HEK293T (cell line): ENCODE data around the gene CHRNE.

Experiments used
- CTCF ChIA-PET: fragments of 350-600 bp; formaldehyde crosslinking; extraction: SDS; loops from one replicate; lab custom pipeline; 2021; ENCODE audit warnings: antibody characterized with exemption, inconsistent platforms; lab: Yijun Ruan, JAX
- POLR2A ChIA-PET: fragments of 350-600 bp; formaldehyde crosslinking; extraction: SDS; loops from one replicate; lab custom pipeline; 2020; ENCODE audit warnings: antibody characterized with exemption, inconsistent platforms; lab: Yijun Ruan, JAX
- DNase-seq: peaks from one replicate; pipeline ENCODE4 v3.0.0; 2012; ENCODE audit warnings: mixed read lengths; ENCODE audit errors: extremely low spot score
- ARNT ChIP-seq: fragments of 450-650 bp; IDR thresholded peaks from 2 replicates; pipeline ENCODE4 v1.6.1; 2017; ENCODE audit warnings: mild to moderate bottlenecking
- BHLHE40 ChIP-seq: fragments of 450-650 bp; IDR thresholded peaks from 2 replicates; pipeline ENCODE4 v1.6.1; 2016; ENCODE audit warnings: mild to moderate bottlenecking, moderate library complexity, borderline replicate concordance
- CTBP1 ChIP-seq: fragments of 450-650 bp; IDR thresholded peaks from 2 replicates; pipeline ENCODE4 v1.6.1; 2016; ENCODE audit warnings: borderline replicate concordance
- ELF4 ChIP-seq: fragments of 450-650 bp; IDR thresholded peaks from 2 replicates; pipeline ENCODE4 v1.6.1; 2017; ENCODE audit warnings: antibody characterized with exemption
- FOXA1 ChIP-seq: fragments of 450-650 bp; IDR thresholded peaks from 2 replicates; pipeline ENCODE4 v1.6.1; 2016; ENCODE audit warnings: mild to moderate bottlenecking
- FOXK2 ChIP-seq: fragments of 450-650 bp; IDR thresholded peaks from 2 replicates; pipeline ENCODE4 v1.6.1; 2016; ENCODE audit warnings: mild to moderate bottlenecking
- FOXM1 ChIP-seq: fragments of 450-650 bp; IDR thresholded peaks from 2 replicates; pipeline ENCODE4 v1.6.1; 2017; ENCODE audit warnings: mild to moderate bottlenecking, borderline replicate concordance
- HDGF ChIP-seq: fragments of 450-650 bp; IDR thresholded peaks from 2 replicates; pipeline ENCODE4 v1.6.1; 2017; ENCODE audit warnings: antibody characterized with exemption, borderline replicate concordance
- L3MBTL2 ChIP-seq: fragments of 450-650 bp; conservative IDR thresholded peaks from 2 replicates; pipeline ENCODE4 v1.6.1; 2016; ENCODE audit warnings: mild to moderate bottlenecking
- LEF1 ChIP-seq: fragments of 450-650 bp; IDR thresholded peaks from 2 replicates; pipeline ENCODE4 v1.6.1; 2017; ENCODE audit warnings: mild to moderate bottlenecking, borderline replicate concordance
- NFRKB ChIP-seq: fragments of 450-650 bp; IDR thresholded peaks from 2 replicates; pipeline ENCODE4 v1.6.1; 2016; ENCODE audit warnings: mild to moderate bottlenecking, moderate library complexity
- SP1 ChIP-seq: fragments of 450-650 bp; IDR thresholded peaks from 2 replicates; pipeline ENCODE4 v1.6.1; 2017
- SUZ12 ChIP-seq: fragments of 450-650 bp; IDR thresholded peaks from 2 replicates; pipeline ENCODE4 v1.6.1; 2016; ENCODE audit warnings: mild to moderate bottlenecking
- TARDBP ChIP-seq: fragments of 450-650 bp; IDR thresholded peaks from 2 replicates; pipeline ENCODE4 v1.6.1; 2016
- ZNF384 ChIP-seq: fragments of 450-650 bp; IDR thresholded peaks from 2 replicates; pipeline ENCODE4 v1.6.1; 2016
- TF ChIP-seq, protein P1 (sequence below): fragments of 450-650 bp; IDR thresholded peaks from 2 replicates; pipeline ENCODE4 v1.6.1; 2016

The CHRNE gene

DNA sequence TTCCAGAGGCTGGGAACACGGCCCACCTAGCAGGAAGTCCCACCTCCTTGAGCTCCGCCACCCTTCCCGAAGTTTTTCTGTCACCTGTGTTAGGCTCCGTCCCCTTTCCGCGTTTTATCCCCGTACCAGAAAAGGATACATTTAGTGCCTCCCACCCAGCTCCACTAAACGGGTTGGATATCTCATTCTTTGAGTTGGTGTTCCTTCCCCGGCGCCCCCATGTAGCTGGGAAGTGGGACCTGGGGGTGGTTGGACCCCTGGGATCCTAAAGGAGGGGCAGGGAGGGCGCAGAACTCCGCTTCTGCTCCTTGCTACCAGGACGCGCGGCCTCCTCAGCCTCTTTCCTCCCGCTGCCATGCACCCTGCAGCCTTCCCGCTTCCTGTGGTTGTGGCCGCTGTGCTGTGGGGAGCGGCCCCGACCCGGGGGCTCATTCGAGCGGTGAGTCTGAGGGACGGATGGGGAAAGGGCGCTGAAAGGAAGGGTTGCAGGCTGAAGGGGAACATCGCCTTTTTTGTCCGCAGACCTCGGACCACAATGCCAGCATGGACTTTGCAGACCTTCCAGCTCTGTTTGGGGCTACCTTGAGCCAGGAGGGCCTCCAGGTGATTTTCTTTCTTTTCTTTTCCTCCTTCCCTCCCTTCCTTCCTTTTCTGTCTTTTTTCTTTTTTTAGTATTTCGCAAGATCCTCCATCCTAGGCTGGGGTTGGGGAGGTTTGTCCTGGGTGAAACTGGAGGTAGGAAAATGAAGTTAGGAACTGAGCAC is 37.8 kb upstream of the CHRNE start:
- TF ChIP-seq FOXK2 = no peak
- TF ChIP-seq ELF4 = peak; percentile 15; the same call in 1 of the 2 replicates
- CTCF ChIA-PET = interaction anchor here (0.9 to 1.1 kb wide), 4 partner anchors 11 to 364 kb away, joined by 3 to 5 read pairs (median 3); partner anchors contain the start of gene CAMTA2
- peak; percentile 83 for DNase-seq
- POLR2A ChIA-PET = interaction anchor here (0.6 to 3.5 kb wide), 29 partner anchors 10 to 441 kb away, joined by 3 to 101 read pairs (median 6); partner anchors contain the start of genes CAMTA2, ENO3, INCA1 and KIF1C

DNA sequence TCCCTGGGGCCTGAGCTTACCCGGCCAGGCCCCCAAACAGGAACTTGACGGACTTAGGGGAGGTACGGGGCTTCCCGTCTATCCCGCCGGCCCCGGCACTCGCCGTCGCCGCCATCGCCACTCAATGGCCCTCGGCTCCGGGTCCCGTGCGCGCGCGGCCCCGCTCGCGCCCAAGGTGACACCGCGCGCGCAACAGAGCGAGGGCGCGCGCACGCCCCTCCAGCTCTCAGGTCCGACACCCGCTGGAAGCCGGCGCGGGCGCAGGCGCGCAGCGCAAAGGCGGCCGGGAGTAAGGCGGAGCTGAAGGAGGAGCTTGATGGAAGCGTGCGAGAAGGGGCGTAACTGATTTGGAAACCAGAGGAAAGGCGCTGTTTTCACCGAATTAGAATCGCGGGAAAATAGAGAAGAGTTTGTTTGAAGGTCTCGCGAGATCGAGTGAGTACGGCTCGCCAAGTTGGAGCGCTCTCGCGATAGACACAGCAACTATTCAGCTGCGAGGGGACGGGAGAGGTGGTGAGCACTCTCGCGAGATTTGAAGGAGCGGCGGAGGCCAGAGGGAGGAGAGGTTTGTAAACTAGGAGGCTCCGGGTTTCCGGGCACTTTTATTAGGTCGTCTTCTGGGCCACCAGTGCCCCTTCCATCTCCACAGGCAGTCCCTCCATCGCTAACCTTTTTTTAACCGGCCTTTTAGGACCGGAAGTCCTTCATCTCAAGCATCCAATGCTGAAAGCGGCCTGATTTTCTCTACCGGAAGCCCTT is 37.1 kb upstream of the CHRNE start, which contains the start of the genes RNF167 and SLC25A11:
RNF167 (plus strand) TSS at position 473 of the 759 bp plus-strand sequence. CDS start 642 bp downstream, outside the sequence.
SLC25A11 (minus strand) TSS at position 251 of the 759 bp plus-strand sequence; CDS start at position 115, 136 bp downstream.
- peak; percentile 96 for DNase-seq
- ChIA-PET CTCF (interaction anchor here (0.8 to 1.0 kb wide), 4 partner anchors 12 to 363 kb away, joined by 3 to 5 read pairs (median 3); partner anchors contain the start of gene CHRNE), POLR2A (interaction anchor here (0.6 to 3.5 kb wide), 34 partner anchors 11 to 440 kb away, joined by 3 to 101 read pairs (median 4); partner anchors contain the start of genes CAMTA2, ENO3, INCA1 and KIF1C)
- no peak for TF ChIP-seq SUZ12
- no peak for TF ChIP-seq FOXM1
- peak; percentile 31 for TF ChIP-seq L3MBTL2
- peak; percentile 70 for TF ChIP-seq ELF4
- peak; percentile 94 for TF ChIP-seq SP1
- TF ChIP-seq NFRKB = no peak
- TF ChIP-seq, protein P1, sequence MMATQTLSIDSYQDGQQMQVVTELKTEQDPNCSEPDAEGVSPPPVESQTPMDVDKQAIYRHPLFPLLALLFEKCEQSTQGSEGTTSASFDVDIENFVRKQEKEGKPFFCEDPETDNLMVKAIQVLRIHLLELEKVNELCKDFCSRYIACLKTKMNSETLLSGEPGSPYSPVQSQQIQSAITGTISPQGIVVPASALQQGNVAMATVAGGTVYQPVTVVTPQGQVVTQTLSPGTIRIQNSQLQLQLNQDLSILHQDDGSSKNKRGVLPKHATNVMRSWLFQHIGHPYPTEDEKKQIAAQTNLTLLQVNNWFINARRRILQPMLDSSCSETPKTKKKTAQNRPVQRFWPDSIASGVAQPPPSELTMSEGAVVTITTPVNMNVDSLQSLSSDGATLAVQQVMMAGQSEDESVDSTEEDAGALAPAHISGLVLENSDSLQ = peak; percentile 81

DNA sequence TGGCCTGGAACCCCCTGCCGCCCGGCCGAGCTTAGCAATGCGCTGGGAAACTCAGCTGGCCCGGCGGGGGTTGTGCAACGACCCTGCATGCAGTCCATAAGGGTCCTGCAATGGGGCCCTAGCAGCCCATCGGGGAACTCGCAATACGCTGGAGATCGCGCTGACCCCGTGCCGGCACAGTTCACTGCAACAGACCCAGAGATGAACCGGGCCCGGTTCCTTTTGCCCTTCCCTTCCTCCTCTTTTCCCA is 36.6 kb upstream of the CHRNE start:
- CTCF ChIA-PET = interaction anchor here (0.8 kb wide), 1 partner anchor 36 kb away, joined by 3 read pairs; the partner anchor contains the start of gene CHRNE
- no peak for DNase-seq
- POLR2A ChIA-PET = interaction anchor here (0.8 to 3.5 kb wide), 25 partner anchors 10 to 384 kb away, joined by 3 to 101 read pairs (median 6); partner anchors contain the start of genes CAMTA2, ENO3, INCA1 and KIF1C
- TF ChIP-seq FOXM1 = no peak
- TF ChIP-seq TARDBP = no peak
- TF ChIP-seq NFRKB = no peak
- no peak for TF ChIP-seq LEF1
- no peak for TF ChIP-seq ZNF384
- no peak for TF ChIP-seq L3MBTL2
- no peak for TF ChIP-seq BHLHE40
- no peak for TF ChIP-seq ARNT
- TF ChIP-seq CTBP1 = no peak
- no peak for TF ChIP-seq ELF4
- TF ChIP-seq FOXA1 = no peak
- TF ChIP-seq HDGF = no peak
- no peak for TF ChIP-seq FOXK2
- no peak for TF ChIP-seq SUZ12
- TF ChIP-seq, protein P1 = no peak
- no peak for TF ChIP-seq SP1

DNA sequence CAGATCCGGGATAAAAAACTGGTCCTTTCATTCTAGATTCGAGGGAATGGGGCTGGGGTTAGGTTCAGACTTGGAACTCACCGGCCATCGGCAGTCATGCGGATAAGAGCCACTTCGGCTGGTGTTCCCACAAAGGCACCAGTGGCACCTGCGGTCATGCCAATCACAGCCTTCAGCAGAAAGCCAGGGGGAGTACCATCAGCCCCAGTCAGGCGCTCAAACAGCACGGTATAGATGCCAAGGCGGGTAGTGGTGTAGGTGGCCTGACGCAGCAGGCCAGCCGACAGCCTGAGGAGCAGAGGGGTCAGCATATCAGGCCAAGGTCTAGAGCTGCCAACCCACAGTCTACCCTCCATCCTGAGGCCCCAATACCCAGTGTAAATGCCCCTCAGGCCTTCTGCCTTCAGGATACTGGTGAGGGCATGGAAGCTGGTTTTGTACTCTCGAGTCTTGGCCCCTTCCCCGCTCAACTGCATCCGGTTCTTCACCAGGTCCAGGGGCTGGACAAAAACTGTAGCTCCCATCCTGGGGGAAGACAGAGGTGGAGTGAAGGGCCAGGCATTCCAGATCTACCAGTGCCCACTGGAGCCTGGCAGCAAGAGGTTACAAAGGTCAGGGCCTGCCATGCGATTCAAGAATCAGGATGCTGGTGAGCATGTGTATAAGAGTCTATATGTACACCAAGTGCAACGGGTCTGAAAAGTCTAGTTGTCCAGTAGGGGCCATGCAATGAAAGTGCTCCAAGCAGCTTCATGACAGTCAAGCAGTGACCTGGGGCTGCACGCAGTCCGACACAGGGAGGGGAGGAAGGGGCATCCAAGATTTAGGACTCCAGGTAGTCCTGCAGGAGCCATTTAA is 36.0 kb upstream of the CHRNE start:
- POLR2A ChIA-PET = interaction anchor here (1.1 to 3.5 kb wide), 14 partner anchors 10 to 384 kb away, joined by 3 to 101 read pairs (median 13); partner anchors contain the start of genes CAMTA2, ENO3, MYBBP1A and PFN1
- CTCF ChIA-PET = interaction anchor here (0.8 kb wide), 1 partner anchor 35 kb away, joined by 3 read pairs; the partner anchor contains the start of gene CHRNE
- TF ChIP-seq LEF1 = no peak
- TF ChIP-seq ZNF384 = no peak
- no peak for TF ChIP-seq FOXA1
- TF ChIP-seq HDGF = no peak
- TF ChIP-seq TARDBP = no peak
- no peak for TF ChIP-seq ELF4
- no peak for TF ChIP-seq BHLHE40
- no peak for TF ChIP-seq ARNT
- no peak for TF ChIP-seq L3MBTL2
- no peak for TF ChIP-seq SP1
- no peak for TF ChIP-seq SUZ12
- no peak for TF ChIP-seq FOXM1
- TF ChIP-seq, protein P1 = no peak
- no peak for TF ChIP-seq NFRKB
- TF ChIP-seq CTBP1 = no peak
- no peak for TF ChIP-seq FOXK2
- DNase-seq = no peak

DNA sequence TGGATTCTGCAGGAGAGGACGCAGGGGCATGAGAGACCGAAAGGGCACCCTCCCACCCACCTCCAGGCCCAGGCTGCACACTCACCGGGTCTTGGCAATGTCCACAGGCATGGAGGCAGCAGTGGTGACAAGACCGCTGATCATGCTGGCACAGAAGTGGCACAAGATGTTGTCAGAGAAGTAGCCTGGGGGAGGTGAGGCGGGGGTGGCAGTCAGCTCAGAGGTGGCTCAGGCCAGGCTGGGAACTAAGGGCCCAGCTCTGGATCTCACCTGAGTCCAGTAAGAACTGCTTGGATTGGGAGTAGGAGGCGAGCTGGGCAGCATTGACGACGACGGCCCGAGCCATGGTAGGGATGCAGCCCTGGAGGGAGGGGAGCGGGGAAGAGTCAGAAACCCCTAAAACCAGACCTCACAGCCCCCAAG is 35.2 kb upstream of the CHRNE start:
- no peak for DNase-seq
- CTCF ChIA-PET = no interaction called here
- POLR2A ChIA-PET = interaction anchor here (3.5 kb wide), 1 partner anchor 29 kb away, joined by 38 read pairs; no protein-coding TSS in a partner anchor
- TF ChIP-seq SUZ12 (no peak), CTBP1 (no peak), FOXK2 (no peak), L3MBTL2 (no peak), SP1 (no peak), ARNT (no peak), BHLHE40 (no peak), ZNF384 (no peak), FOXM1 (no peak), FOXA1 (no peak), TARDBP (no peak), LEF1 (no peak), ELF4 (no peak), NFRKB (no peak), HDGF (no peak)
- TF ChIP-seq, protein P1 = no peak
